ENCODE results near the gene TSKU. TPM values are rescaled to one million over a fixed set of nuclear protein-coding genes. Genes with fewer than 3 reads are reported as not detected.
A peak's percentile ranks its signal among the peaks of the same experiment; 100 is the strongest.

The TSKU gene
- total and polyA plus RNA-seq, 9 of the 15 experiments (the other 6 are each of a cell fraction or from before 2014, with no cell fraction given), result 0.60 to 11.9 (median 8.4) TPM

DNA sequence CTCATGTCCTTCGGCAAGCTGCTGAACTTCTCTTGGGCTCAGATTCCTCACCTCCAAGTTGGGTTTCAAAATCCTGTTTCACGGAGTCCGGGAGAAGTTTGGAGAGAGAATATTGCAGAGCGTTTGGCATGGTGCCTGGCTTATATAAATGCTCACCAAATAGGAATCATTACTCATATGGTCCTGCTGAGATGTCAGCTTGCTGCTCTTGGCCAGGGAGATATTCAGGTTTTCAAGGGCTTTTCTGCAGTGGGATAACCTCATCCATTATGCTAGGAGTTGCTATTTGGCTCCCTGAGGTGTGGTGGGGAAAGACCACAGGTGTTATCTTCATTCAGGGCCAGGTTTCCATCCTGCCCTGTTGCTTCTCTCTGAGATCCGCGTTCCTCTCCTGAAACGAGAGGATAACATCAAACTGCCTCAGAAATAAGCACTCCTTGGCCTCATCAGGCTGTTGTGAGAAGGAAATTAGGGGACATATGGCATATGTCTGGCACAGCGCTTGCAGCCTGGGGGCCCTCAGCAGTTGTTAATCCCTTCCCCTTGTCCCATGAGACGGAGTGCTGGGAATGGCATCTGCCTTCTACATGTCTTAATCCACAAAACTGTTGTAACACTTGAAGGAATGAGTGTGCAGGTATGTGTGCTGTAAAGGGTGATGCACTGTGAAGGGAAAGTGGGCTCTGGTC, 47.6 kb downstream of the TSKU start:
- no peaks in the 10 kb centered on the region for H3K27me3 ChIP-seq (ENCODE audit: control insufficient read depth in 2 of 2, insufficient read depth in 2 of 2, low read length in 2 of 2)
- FAIRE-seq (no peak), ATAC-seq (no peak; the same call in 2 of the 3 replicates)

More for the DNA sequence above, 47.6 kb downstream of the TSKU start:
- Histone ChIP-seq H3K4me1 (replicated peaks in 1 of 2; ENCODE audit: control insufficient read depth in 2 of 2, insufficient read depth in 2 of 2, low read length in 2 of 2) (peaks cover 4 to 6% of the 10 kb centered on the region in 2 experiments), H3K9me1 (ENCODE audit: control insufficient read depth, insufficient read depth, low read length) (no peaks in the 10 kb centered on the region), H3K9me3 (replicated peaks; ENCODE audit: control insufficient read depth, insufficient read depth, low read depth, low read length) (no peaks in the 10 kb centered on the region), H3K9ac (ENCODE audit: insufficient read depth in 1 of 2, low read depth in 2 of 2, low read length in 2 of 2) (peak overlapping the region in 1 of 2 experiments; percentile 60; a peak in 1 of 4 replicates), H3K27ac (ENCODE audit: extremely low read depth, low read depth, low read length) (no peak overlapping the region), H3K79me2 (ENCODE audit: control insufficient read depth, insufficient read depth, low read length) (no peaks in the 10 kb centered on the region), H3K4me3 (no peak overlapping the region), H4K20me1 (replicated peaks; ENCODE audit: control insufficient read depth, insufficient read depth, low read length) (no peaks in the 10 kb centered on the region), H2AFZ (ENCODE audit: low read depth, low read length) (peak overlapping the region; percentile 77), H3K36me3 (ENCODE audit: control insufficient read depth, insufficient read depth, low read length) (no peaks in the 10 kb centered on the region), H3K4me2 (ENCODE audit: insufficient read depth, low read length) (no peak overlapping the region)
- CTCF ChIA-PET (ENCODE audit: low intra/inter-chr PET ratio), result interaction anchor here (0.6 kb wide), 1 partner anchor 1688 kb away, joined by 3 read pairs; no protein-coding TSS in a partner anchor
- in situ Hi-C loops (cut with MboI), result no loop called here
- DNase-seq (ENCODE audit: extremely low read depth in 1 of 4, low spot score in 3 of 4), result no peak
- no peak for TF ChIP-seq ZNF584 (CRISPR knock-in tag; IDR thresholded peaks at IDR 0.05; ENCODE audit: low read depth)
- no peak for TF ChIP-seq LEF1 (IDR thresholded peaks at IDR 0.05)
- TF ChIP-seq, protein P1, sequence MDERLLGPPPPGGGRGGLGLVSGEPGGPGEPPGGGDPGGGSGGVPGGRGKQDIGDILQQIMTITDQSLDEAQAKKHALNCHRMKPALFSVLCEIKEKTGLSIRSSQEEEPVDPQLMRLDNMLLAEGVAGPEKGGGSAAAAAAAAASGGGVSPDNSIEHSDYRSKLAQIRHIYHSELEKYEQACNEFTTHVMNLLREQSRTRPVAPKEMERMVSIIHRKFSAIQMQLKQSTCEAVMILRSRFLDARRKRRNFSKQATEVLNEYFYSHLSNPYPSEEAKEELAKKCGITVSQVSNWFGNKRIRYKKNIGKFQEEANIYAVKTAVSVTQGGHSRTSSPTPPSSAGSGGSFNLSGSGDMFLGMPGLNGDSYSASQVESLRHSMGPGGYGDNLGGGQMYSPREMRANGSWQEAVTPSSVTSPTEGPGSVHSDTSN (CRISPR knock-in tag; IDR thresholded peaks at IDR 0.05; ENCODE audit: low read depth), result no peak
- TF ChIP-seq, protein P1 (tag; conservative IDR thresholded peaks at IDR 0.05; ENCODE audit: low read depth), result no peak
- no peak for TF ChIP-seq PHF20 (IDR thresholded peaks at IDR 0.05; ENCODE audit: partially characterized antibody)
- no peak for TF ChIP-seq ZFPM2 (CRISPR knock-in tag; IDR thresholded peaks at IDR 0.05)
- TF ChIP-seq HNRNPK (IDR thresholded peaks at IDR 0.05; ENCODE audit: low read depth, low read length, poor library complexity, severe bottlenecking), result no peak
- no peak for TF ChIP-seq ZBED1 (IDR thresholded peaks at IDR 0.05)
- TF ChIP-seq, protein P2, sequence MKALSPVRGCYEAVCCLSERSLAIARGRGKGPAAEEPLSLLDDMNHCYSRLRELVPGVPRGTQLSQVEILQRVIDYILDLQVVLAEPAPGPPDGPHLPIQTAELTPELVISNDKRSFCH (CRISPR knock-in tag; IDR thresholded peaks at IDR 0.05), result no peak
- TF ChIP-seq, protein P2 (tag; IDR thresholded peaks at IDR 0.05), result no peak
- POLR2A ChIA-PET, result no interaction called here
- BruUV-seq (replicated peaks), result no TSS peak
- intact Hi-C loops (cut with micrococcal nuclease), result no loop called here
- WGBS (ENCODE audit: insufficient coverage, low coverage, missing lambda C conversion rate), result 64% methylated on average over 9 of the region's 9 CpGs

Measured in K562 (cell line).